ENCODE results near the gene PTGIS.

Gene PTGIS

DNA sequence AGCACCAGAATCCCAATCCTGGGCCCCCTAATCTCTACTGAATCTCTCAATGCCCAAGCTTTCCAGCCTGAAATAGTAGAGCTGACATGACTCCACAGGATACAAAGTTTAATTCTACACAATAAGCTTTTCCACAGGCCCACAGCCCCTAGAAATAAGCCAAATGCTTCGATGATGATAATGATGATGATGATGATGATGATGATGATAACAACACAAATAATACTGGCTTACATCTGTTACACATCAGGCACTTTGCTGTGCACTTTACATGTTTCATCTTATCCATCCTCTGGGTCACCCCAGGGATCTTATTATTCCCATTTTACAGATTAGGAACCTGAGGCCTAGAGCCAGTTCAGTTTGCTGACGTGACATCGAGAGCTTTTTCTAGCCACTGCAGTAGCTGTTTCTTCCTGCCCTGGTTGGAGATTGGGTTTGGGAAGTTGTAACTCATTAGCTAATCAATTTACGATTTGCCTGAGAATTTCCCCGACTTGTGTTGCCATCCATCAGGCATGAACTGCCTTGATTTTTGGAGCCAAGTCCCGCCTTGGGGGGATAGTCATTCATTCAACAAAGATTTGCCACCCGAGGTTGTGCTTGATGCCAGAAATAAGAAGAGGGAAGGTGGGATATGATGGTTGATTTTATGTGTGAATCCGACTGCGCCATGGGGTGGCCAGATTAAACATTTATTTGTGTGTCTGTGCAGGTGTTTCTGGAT lies 105.9 kb downstream of the PTGIS start:
- no peak for DNase-seq

DNA sequence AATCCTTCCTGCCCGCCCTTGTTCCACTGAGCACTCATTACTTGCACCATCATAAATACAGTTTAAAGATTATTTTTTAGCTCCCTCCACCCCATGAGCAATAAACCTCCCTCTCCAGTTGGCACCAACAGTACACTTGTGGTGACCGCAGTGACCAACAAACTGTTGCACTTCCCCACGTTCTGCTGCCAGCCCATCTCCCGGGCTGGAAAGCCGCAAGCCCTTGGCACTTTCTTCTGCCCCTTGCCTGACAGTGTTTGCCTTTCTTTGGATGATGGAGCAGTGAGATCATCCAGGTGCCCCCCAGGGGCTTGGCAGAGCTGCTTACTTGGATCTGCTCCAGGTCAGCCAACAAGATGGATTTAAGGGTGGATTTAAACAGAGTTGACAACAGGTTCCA lies 107.0 kb downstream of the PTGIS start:
- no peak for DNase-seq

DNA sequence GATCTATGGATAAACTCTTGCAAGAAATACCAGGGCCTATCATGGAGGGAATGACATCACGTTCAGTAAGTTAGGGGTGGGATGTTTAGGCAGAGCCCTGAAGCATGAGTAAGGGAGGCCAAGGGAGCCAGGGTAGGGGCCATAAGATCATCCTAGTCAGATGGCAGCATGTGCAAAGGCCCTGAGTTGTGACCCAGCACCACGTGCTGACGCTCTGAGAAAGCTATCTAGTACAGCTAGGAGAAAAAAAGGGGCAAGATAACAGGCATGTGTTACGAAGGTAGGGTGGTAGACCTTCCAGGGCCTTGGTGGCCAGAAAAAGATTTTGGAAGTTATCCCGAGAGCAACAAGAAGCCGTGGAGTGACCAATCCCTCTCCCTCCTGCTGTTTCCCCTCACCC lies 107.8 kb downstream of the PTGIS start:
- DNase-seq, result no peak

DNA sequence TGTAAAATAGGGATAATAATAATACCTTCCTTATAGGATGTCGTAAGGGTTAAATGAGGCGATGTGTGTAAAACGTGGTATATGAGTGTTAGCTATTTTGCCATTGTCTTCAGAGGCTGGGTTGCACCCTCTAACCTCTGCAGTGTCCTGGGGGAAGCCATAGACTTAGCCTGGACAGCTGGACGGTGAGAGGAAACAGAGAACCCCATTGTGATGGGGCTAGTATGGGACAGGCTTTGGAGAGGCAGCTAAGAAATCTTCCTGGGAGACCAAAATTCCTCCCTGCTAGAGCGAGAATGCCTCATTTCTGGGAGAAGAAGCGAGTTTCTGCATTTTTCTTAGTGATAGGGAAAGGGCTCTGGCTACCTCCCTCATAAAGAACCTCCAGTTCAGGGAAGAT lies 108.3 kb downstream of the PTGIS start:
- no peak for DNase-seq

DNA sequence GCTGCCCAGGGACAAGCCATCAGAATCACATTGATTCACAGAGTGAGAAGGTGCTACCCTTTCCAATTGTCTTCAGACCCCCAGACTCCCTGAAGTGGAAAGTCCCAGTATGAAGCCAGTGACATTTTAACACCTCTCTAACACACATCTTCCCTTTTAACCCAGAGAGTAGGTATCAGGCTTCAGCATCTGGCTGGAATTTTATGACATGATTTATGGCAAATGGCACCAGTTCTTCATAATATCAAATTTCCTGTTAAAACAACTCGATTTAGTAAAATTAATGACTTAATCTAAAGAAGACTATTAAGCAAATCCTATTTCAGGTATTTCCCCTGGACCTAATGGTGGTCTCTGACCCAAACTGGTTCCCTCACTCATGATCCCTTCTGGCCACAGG lies 110.5 kb downstream of the PTGIS start:
- no peak for DNase-seq

DNA sequence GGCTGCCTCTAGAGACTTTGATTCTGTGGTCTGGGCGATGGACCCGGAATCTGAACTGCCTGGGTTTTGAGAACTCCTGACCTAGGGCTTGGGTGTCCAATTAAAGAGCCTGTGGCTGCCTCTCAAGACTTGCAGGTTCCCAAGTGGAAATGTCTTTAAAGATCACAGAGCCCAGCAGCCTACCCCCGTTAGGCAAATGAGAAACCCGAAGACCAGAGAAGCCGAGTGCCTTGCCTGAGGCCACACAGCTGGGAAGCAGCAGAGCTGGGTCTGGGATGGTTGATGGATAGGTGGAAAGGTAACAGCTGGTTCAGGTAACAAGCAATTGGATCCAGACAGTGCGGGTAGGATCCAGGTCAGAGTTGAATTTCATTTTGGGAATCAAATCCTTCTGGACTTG lies 111.3 kb downstream of the PTGIS start:
- no peak for DNase-seq

DNA sequence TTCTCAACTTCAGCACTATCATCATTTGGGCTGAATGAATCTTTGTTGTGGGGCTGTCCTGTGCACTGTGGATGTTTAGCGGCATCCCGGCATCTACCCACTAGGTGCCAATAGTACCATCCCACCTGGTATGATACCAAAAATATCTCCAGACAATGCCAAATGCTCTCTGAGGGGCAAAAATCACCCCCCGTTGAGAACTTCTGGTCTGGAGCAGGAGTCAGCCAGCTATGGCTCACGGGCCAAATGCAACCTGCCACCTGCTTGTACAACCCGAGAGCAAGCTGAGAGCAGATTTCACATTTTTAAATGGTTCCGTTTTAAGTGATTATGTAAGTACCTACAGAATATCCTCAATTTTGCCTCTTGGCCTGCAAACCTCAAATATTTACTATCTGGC lies 112.2 kb downstream of the PTGIS start:
- DNase-seq, result no peak

All from NCI-H146 (cell line).